Spleen (tissue), 7 donors: Measurements from ENCODE around the gene SERPINA6.

Source experiments
- POLR2A ChIP-seq, 3 donors: fragments of 450-650 bp; IDR thresholded peaks; one replicate each; pipeline ENCODE4 v1.5.1; 2017; ENCODE audit warnings: antibody characterized with exemption in 3 of 3, mild to moderate bottlenecking in 1 of 3
- TF ChIP-seq, protein P1 (sequence below), 11 experiments: fragments of 200-600 bp in 7 of 11; fragments of 450-650 bp in 4 of 11; sonication (generic) in 4 of 11; IDR thresholded peaks in 8 of 11; conservative IDR thresholded peaks in 3 of 11; 1 replicate in 7 of 11; 2 replicates in 4 of 11; pipeline versions ENCODE4 v1.4.0 to v1.8.0; 2016 to 2021; ENCODE audit warnings: antibody characterized with exemption in 11 of 11, inconsistent platforms in 4 of 11, mild to moderate bottlenecking in 1 of 11
- donor health status: DM: no; HTN: no; CAD: no; lungs with moderate emphysema.
- donor health status: DM: no; HTN: no; CAD: no.
- donor health status: DM: no; HTN: no; CAD: no.

DNA sequence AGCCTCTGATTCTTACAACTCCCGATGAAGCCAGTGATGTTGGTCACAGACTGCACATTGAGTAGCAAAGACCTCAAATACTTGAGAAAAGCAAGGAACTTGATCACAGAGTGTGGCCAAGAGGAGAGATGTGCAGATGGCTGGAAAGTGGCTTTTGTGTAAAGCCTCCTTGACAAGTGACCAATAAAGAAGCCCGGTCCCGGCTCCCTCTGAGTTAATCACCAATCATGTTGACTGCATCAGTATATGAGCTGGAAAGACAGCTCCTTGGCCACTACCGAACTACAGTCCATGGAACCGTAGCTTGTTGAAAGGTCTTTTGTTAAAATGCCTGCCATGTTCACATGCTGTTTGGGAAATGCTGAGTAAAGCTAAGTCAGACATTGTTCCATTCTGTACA, 23.7 kb upstream of the SERPINA6 start:
- TF ChIP-seq, protein P1, sequence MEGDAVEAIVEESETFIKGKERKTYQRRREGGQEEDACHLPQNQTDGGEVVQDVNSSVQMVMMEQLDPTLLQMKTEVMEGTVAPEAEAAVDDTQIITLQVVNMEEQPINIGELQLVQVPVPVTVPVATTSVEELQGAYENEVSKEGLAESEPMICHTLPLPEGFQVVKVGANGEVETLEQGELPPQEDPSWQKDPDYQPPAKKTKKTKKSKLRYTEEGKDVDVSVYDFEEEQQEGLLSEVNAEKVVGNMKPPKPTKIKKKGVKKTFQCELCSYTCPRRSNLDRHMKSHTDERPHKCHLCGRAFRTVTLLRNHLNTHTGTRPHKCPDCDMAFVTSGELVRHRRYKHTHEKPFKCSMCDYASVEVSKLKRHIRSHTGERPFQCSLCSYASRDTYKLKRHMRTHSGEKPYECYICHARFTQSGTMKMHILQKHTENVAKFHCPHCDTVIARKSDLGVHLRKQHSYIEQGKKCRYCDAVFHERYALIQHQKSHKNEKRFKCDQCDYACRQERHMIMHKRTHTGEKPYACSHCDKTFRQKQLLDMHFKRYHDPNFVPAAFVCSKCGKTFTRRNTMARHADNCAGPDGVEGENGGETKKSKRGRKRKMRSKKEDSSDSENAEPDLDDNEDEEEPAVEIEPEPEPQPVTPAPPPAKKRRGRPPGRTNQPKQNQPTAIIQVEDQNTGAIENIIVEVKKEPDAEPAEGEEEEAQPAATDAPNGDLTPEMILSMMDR (IDR thresholded peaks at IDR 0.05 in 8 of 11, conservative IDR thresholded peaks at IDR 0.05 in 3 of 11): no peak
- no peak for TF ChIP-seq POLR2A (IDR thresholded peaks at IDR 0.05)
